ENCODE results near the gene MAP3K4. TPM values are rescaled to one million over a fixed set of nuclear protein-coding genes. Genes with fewer than 3 reads are reported as not detected.
A peak's percentile ranks its signal among the peaks of the same experiment; 100 is the strongest.

Gene MAP3K4
- total RNA-seq, 1 experiment from 2014 or later: 69.8 TPM

DNA sequence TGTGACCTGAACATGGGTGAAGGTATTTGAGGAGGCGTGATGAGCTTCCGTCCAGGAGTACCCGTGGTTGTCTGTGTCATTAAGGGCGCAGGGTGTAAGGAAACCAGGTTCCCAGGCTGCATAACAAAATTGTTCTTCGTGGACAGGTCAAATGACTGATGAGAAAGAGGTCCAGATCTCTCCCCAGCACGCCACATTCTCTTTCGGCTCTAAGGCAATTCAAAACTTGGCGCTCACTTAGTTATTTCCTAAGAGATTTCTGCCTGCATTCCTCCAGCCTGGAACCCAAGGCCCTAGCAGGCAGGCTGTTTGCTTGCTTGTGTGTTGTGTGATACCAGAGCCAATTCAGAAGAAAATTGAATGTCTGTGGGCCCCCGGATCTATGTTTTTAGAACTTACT is 142.4 kb downstream of the MAP3K4 start:
- no peak overlapping the region for H3K27ac Mint-ChIP-seq

DNA sequence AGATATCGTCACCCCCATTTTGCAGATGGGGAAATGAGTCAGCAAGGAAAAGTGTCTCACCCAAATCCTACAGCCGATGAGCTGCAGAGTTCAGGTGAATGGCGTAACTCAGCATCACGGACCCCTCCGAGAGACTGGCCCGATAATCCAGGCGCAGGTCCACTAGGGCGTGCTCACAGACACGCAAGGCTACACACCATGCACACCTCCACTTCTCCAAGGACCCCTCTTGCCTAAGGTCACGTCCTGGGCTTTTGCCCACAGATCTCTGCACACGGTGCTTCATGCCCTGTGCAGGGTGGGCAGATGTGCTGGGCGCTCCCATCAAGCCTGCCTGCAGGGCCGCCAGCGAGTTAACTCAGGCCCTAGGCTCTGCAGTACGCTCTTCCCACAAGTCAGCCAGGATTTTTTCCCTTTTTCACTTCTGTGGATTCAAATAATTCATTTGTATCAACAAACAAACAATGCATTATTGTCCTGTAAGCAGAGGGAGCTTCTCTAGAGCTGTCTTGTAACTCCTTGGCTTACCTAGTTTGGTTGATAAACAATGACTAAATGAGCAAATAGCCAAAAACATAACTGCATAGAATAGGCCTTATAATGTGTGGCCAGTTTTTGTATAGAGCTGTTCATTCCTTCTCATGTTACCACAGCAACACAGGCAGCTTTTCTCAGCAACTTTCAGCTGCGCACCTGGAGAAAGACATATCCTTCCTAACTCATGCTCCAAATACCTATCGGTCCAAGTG is 143.2 kb downstream of the MAP3K4 start:
- no peak overlapping the region for H3K27ac Mint-ChIP-seq
- H3K36me3 Mint-ChIP-seq: peaks cover 39% of the 10 kb centered on the region
- H3K4me1 Mint-ChIP-seq: peaks cover 12% of the 10 kb centered on the region
- no peak for DNase-seq (ENCODE audit: low spot score)
- POLR2A ChIA-PET: no interaction called here
- no peak overlapping the region for H3K4me3 Mint-ChIP-seq
- H3K9me3 Mint-ChIP-seq: peaks cover 5% of the 10 kb centered on the region; the same call in 1 of the 2 replicates
- ATAC-seq: no peak
- no peak for TF ChIP-seq ZSCAN18 (CRISPR knock-in tag; IDR thresholded peaks at IDR 0.05)
- no peak for TF ChIP-seq FOXK1 (CRISPR knock-in tag; IDR thresholded peaks at IDR 0.05)
- H3K27me3 Mint-ChIP-seq (ENCODE audit: low read depth): no peaks in the 10 kb centered on the region
- CTCF ChIA-PET: interaction anchor here (0.6 to 1.9 kb wide), 3 partner anchors 229 to 239 kb away, joined by 4 to 6 read pairs (median 5); no protein-coding TSS in a partner anchor

More for the DNA sequence above, 142.4 kb downstream of the MAP3K4 start:
- Mint-ChIP-seq H3K4me3 (no peak overlapping the region), H3K36me3 (peaks cover 44% of the 10 kb centered on the region), H3K4me1 (peaks cover 12% of the 10 kb centered on the region), H3K27me3 (ENCODE audit: low read depth) (no peaks in the 10 kb centered on the region), H3K9me3 (peaks cover 10% of the 10 kb centered on the region)
- POLR2A ChIA-PET: no interaction called here
- ATAC-seq (no peak), DNase-seq (ENCODE audit: low spot score) (no peak)
- CTCF ChIA-PET: interaction anchor here (1.3 kb wide), 1 partner anchor 240 kb away, joined by 4 read pairs; no protein-coding TSS in a partner anchor
- TF ChIP-seq SMAD4 (CRISPR knock-in tag; IDR thresholded peaks at IDR 0.05): no peak
- TF ChIP-seq, protein P1, sequence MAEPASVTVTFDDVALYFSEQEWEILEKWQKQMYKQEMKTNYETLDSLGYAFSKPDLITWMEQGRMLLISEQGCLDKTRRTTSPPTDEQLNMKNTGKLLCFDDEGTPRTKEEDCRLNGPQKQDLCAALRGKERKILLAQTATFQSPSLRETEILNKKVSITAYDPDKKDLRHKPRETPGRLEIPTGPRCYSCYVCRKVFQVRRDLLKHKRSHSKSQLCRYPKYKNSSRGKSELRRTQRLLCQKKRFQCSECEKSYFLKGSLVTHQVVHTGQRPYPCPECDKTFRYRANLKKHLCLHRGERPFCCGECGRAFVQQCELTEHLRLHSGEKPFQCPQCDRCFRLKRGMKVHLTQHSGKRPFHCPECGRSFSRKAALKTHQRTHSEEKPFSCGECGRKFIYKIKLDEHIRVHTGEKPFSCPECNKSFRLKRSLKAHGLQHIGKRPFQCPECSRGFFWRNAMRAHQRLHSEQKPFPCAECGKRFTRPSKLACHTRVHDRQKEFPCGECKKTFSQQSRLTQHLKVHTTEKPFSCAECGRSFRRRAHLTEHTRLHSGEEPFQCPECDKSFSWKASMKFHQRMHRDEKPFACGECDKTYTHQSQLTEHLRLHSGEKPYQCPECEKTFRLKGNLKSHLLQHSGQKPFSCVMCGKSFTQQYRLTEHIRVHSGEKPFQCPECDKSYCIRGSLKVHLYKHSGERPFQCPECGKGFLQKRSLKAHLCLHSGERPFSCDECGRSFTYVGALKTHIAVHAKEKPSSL (CRISPR knock-in tag; conservative IDR thresholded peaks at IDR 0.05): no peak
- no peak for TF ChIP-seq FOXJ3 (CRISPR knock-in tag; IDR thresholded peaks at IDR 0.05; ENCODE audit: borderline replicate concordance)
- no peak for TF ChIP-seq ZNF281 (CRISPR knock-in tag; IDR thresholded peaks at IDR 0.05)
- TF ChIP-seq ZNF219 (CRISPR knock-in tag; IDR thresholded peaks at IDR 0.05; ENCODE audit: borderline replicate concordance): no peak

- ATAC-seq (no peak), DNase-seq (ENCODE audit: low spot score) (no peak)
- H3K4me3 Mint-ChIP-seq: no peak overlapping the region
- POLR2A ChIA-PET: no interaction called here
- CTCF ChIA-PET: interaction anchor here (1.2 to 1.9 kb wide), 3 partner anchors 34 to 235 kb away, joined by 3 to 7 read pairs (median 5); no protein-coding TSS in a partner anchor
- H3K4me1 Mint-ChIP-seq: peaks cover 12% of the 10 kb centered on the region
- H3K27me3 Mint-ChIP-seq (ENCODE audit: low read depth): no peaks in the 10 kb centered on the region
- H3K9me3 Mint-ChIP-seq: no peaks in the 10 kb centered on the region
- H3K36me3 Mint-ChIP-seq: peaks cover 28% of the 10 kb centered on the region
- H3K27ac Mint-ChIP-seq: peak overlapping the region; percentile 3; the same call in 1 of the 2 replicates
- no peak for TF ChIP-seq MXD4 (CRISPR knock-in tag; IDR thresholded peaks at IDR 0.05; ENCODE audit: borderline replicate concordance)
- TF ChIP-seq, protein P2, sequence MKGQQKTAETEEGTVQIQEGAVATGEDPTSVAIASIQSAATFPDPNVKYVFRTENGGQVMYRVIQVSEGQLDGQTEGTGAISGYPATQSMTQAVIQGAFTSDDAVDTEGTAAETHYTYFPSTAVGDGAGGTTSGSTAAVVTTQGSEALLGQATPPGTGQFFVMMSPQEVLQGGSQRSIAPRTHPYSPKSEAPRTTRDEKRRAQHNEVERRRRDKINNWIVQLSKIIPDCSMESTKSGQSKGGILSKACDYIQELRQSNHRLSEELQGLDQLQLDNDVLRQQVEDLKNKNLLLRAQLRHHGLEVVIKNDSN (CRISPR knock-in tag; IDR thresholded peaks at IDR 0.05): no peak
- no peak for TF ChIP-seq FOXP1 (CRISPR knock-in tag; IDR thresholded peaks at IDR 0.05; ENCODE audit: borderline replicate concordance)
- TF ChIP-seq EMX1 (CRISPR knock-in tag; IDR thresholded peaks at IDR 0.05): no peak
- TF ChIP-seq ZNF281 (CRISPR knock-in tag; IDR thresholded peaks at IDR 0.05): no peak
- no peak for TF ChIP-seq ATF1 (CRISPR knock-in tag; IDR thresholded peaks at IDR 0.05)
- TF ChIP-seq, protein P3, sequence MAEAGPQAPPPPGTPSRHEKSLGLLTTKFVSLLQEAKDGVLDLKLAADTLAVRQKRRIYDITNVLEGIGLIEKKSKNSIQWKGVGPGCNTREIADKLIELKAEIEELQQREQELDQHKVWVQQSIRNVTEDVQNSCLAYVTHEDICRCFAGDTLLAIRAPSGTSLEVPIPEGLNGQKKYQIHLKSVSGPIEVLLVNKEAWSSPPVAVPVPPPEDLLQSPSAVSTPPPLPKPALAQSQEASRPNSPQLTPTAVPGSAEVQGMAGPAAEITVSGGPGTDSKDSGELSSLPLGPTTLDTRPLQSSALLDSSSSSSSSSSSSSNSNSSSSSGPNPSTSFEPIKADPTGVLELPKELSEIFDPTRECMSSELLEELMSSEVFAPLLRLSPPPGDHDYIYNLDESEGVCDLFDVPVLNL (CRISPR knock-in tag; IDR thresholded peaks at IDR 0.05; ENCODE audit: borderline replicate concordance, low read depth): no peak
- no peak for TF ChIP-seq ZBTB21 (CRISPR knock-in tag; IDR thresholded peaks at IDR 0.05; ENCODE audit: borderline replicate concordance)
Observed at GRCh38 chr6:161135695-161136591, 144.4 kb downstream of the MAP3K4 start.

Measured in WTC11 (cell line).